ENCODE data around the gene TMEM273.

DNA sequence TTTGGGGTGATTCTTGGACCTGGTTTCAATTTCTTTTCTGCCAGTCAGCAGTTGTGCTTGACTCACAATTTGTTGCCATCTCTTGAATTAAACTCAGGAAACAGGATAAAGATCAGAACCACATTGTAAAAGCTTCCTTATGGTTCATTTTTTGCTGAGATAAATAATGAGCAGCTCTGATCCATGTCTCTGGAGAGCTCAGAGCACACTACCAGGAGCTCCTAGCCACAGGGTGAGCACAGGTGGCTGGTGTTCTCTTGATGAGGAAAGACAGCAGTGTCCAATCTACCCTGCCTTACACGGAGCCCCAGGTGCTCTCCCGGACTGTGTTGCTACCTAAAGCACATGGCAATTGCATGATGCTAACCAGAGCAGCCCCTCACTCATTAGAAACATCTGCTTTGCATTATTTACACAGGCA lies 37.2 kb downstream of the TMEM273 start:
- TF ChIP-seq FOXM1 (IDR thresholded peaks at IDR 0.05; ENCODE audit: borderline replicate concordance, low read depth) = no peak
- TF ChIP-seq CEBPB (IDR thresholded peaks at IDR 0.05) = no peak
- no peak for TF ChIP-seq ZBTB7A (IDR thresholded peaks at IDR 0.05; ENCODE audit: low read depth)
- TF ChIP-seq EGR1 (IDR thresholded peaks at IDR 0.05) = no peak
- no peak for TF ChIP-seq EP300 (IDR thresholded peaks at IDR 0.05; ENCODE audit: borderline replicate concordance)
- TF ChIP-seq, protein P1, sequence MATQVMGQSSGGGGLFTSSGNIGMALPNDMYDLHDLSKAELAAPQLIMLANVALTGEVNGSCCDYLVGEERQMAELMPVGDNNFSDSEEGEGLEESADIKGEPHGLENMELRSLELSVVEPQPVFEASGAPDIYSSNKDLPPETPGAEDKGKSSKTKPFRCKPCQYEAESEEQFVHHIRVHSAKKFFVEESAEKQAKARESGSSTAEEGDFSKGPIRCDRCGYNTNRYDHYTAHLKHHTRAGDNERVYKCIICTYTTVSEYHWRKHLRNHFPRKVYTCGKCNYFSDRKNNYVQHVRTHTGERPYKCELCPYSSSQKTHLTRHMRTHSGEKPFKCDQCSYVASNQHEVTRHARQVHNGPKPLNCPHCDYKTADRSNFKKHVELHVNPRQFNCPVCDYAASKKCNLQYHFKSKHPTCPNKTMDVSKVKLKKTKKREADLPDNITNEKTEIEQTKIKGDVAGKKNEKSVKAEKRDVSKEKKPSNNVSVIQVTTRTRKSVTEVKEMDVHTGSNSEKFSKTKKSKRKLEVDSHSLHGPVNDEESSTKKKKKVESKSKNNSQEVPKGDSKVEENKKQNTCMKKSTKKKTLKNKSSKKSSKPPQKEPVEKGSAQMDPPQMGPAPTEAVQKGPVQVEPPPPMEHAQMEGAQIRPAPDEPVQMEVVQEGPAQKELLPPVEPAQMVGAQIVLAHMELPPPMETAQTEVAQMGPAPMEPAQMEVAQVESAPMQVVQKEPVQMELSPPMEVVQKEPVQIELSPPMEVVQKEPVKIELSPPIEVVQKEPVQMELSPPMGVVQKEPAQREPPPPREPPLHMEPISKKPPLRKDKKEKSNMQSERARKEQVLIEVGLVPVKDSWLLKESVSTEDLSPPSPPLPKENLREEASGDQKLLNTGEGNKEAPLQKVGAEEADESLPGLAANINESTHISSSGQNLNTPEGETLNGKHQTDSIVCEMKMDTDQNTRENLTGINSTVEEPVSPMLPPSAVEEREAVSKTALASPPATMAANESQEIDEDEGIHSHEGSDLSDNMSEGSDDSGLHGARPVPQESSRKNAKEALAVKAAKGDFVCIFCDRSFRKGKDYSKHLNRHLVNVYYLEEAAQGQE (IDR thresholded peaks at IDR 0.05; ENCODE audit: low read depth) = no peak
- no peak for TF ChIP-seq NFIC (IDR thresholded peaks at IDR 0.05)
- TF ChIP-seq, protein P2, sequence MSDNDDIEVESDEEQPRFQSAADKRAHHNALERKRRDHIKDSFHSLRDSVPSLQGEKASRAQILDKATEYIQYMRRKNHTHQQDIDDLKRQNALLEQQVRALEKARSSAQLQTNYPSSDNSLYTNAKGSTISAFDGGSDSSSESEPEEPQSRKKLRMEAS (IDR thresholded peaks at IDR 0.05) = no peak
- no peak for TF ChIP-seq TAF1 (IDR thresholded peaks at IDR 0.05; ENCODE audit: low read depth)
- TF ChIP-seq RAD21 (IDR thresholded peaks at IDR 0.05; ENCODE audit: low read depth) = no peak
- TF ChIP-seq TCF12 (IDR thresholded peaks at IDR 0.05; ENCODE audit: low read depth) = no peak
